Endothelial cell of umbilical vein (primary cell): ENCODE data around the gene SARS1.

ENCODE experiments used
- JUN ChIP-seq: IDR thresholded peaks from 2 replicates; pipeline ENCODE4 v1.6.1; 2011; ENCODE audit warnings: borderline replicate concordance, low read depth; ENCODE audit not compliant: insufficient read length, insufficient read depth
- POLR2A ChIP-seq: IDR thresholded peaks from 2 replicates; pipeline ENCODE4 v1.6.1; 2012; ENCODE audit warnings: low read depth, mild to moderate bottlenecking, control low read depth, low read length
- TF ChIP-seq, protein P1 (sequence below), 2 donors: IDR thresholded peaks; 1 replicate in 1 of 2; 2 replicates in 1 of 2; pipeline ENCODE4 v1.5.1; 2011; ENCODE audit warnings: low read length in 2 of 2, mild to moderate bottlenecking in 2 of 2, moderate library complexity in 2 of 2, control low read depth in 1 of 2, inconsistent platforms in 1 of 2, low read depth in 1 of 2; ENCODE audit not compliant: insufficient read depth in 1 of 2; ENCODE audit errors: extremely low read depth in 1 of 2

DNA sequence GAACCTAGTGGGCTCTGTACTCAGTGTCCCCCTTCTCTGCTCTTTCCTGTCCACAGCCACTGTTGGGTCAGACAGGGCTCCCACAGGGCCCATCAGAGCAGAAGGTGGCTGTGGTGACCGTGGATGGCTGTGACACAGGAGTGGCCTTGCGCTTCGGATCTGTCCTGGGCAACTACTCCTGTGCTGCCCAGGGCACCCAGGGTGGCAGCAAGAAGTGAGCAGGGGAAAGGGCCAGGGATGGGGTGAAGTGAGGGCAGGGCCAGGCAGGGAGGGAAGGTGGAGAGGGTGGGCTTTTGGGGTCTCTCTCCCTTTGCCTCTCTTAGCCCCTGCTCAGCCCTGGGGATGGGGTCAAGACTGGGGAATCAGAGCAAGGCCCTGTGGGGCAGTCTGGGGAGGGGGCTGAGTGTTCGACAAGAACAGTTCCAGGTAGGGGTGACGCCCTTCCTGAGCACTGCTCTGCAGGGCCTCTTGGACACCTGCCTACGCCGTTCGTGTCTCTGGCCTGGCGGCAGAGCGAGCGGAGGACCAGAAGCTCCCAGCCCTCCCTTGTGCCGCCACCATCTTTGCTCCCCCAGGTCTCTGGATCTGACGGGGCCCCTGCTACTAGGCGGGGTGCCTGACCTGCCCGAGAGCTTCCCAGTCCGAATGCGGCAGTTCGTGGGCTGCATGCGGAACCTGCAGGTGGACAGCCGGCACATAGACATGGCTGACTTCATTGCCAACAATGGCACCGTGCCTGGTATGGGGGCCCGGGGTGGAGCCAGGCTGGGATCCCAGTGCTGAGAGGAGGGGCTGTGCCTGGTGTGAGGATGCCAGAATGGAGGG is 48.7 kb downstream of the SARS1 start:
- TF ChIP-seq, protein P1, sequence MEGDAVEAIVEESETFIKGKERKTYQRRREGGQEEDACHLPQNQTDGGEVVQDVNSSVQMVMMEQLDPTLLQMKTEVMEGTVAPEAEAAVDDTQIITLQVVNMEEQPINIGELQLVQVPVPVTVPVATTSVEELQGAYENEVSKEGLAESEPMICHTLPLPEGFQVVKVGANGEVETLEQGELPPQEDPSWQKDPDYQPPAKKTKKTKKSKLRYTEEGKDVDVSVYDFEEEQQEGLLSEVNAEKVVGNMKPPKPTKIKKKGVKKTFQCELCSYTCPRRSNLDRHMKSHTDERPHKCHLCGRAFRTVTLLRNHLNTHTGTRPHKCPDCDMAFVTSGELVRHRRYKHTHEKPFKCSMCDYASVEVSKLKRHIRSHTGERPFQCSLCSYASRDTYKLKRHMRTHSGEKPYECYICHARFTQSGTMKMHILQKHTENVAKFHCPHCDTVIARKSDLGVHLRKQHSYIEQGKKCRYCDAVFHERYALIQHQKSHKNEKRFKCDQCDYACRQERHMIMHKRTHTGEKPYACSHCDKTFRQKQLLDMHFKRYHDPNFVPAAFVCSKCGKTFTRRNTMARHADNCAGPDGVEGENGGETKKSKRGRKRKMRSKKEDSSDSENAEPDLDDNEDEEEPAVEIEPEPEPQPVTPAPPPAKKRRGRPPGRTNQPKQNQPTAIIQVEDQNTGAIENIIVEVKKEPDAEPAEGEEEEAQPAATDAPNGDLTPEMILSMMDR (IDR thresholded peaks at IDR 0.05; ENCODE audit: extremely low read depth in 1 of 2, insufficient read depth in 1 of 2, low read depth in 1 of 2, low read length in 2 of 2) = no peak
- no peak for TF ChIP-seq POLR2A
- TF ChIP-seq JUN = no peak
